ENCODE results near the gene NOM1. TPM values are rescaled to one million over a fixed set of nuclear protein-coding genes. Genes with fewer than 3 reads are reported as not detected.
"Not testable (repeated sequence)": the region's sequence is repeated elsewhere in the genome, so short reads cannot be mapped to it uniquely, and the experiment has no call there.

NOM1 gene
- total RNA-seq, 1 donor from 2014 or later: 28.2 TPM

DNA sequence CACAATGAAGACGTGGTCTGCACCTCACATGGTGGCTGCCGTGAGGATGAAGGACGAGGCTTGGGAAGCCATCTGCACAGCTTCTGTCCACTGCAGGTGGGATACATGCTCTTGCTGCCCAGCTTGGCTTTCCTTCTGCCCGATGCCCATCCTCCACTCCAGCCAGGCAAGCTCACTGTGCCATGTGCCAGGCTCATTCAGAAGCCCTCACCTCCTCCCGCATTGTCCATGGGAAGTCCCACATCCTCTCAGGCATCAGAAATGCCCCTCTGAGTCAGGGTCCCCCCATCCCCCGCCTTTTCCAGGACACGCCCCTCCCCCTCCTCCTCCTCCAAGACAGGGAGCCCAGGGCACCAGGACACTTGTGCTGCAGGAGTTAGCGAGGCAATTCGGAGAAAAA, 4.6 kb upstream of the NOM1 start:
- Mint-ChIP-seq H3K4me1 (peaks cover 15% of the 10 kb centered on the region), H3K27me3 (ENCODE audit: low read depth) (peaks cover 28% of the 10 kb centered on the region), H3K9me3 (peaks cover 4% of the 10 kb centered on the region), H3K36me3 (ENCODE audit: low read depth) (peaks cover 7% of the 10 kb centered on the region), H3K27ac (ENCODE audit: unreplicated experiment) (no peak overlapping the region), H3K4me3 (no peak overlapping the region)
- no peak for DNase-seq (ENCODE audit: low read depth, low spot score)
- TF ChIP-seq CTCF (conservative IDR thresholded peaks at IDR 0.05): no peak

DNA sequence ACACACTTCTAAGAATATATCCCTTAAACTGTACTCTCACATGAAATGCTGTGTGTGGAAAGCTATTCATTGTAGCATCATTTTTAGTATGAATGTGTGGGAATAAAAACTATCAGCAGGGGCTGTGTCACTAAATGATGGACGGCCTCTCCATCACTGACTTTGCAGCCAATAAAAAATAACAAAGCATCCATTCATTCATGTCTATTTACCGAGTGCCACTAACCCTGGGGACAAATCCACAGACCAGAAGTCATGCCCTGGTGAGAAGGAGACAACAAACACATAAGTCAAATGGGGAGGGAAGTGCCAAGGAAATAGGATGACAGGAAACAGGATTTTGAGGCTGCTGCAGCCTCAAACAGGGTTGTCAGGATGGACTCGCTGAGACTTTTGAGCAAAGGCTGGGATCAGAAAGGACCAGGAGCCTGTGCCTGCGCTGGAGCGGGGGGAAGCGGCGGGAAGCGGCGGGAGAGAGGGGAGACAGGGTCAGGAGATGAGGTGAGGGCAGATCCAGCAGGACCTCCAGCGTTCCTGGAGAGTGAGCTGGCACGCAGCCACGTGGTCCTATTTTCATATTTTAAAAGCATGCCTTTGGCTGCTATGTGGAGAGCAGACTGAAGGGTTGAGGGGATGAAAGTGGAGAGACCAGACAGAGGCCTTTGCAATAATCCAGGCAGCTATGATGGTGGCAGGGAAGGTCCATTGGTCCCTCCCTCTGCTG, 2.2 kb upstream of the NOM1 start:
- H3K4me3 Mint-ChIP-seq: peak overlapping the region; percentile 88
- no peaks in the 10 kb centered on the region for H3K9me3 Mint-ChIP-seq
- H3K4me1 Mint-ChIP-seq: peaks cover 37% of the 10 kb centered on the region
- no peak for TF ChIP-seq CTCF (conservative IDR thresholded peaks at IDR 0.05)
- DNase-seq (ENCODE audit: low read depth, low spot score): no peak
- peaks cover 30% of the 10 kb centered on the region for H3K27me3 Mint-ChIP-seq (ENCODE audit: low read depth)
- H3K27ac Mint-ChIP-seq (ENCODE audit: unreplicated experiment): no peak overlapping the region
- peaks cover 2% of the 10 kb centered on the region for H3K36me3 Mint-ChIP-seq (ENCODE audit: low read depth)

GRCh38 chr7:156948361-156948760, 1.2 kb upstream of the NOM1 start:
- Mint-ChIP-seq H3K9me3 (no peaks in the 10 kb centered on the region), H3K4me3 (no peak overlapping the region)

GRCh38 chr7:156950381-156950858, 908 bp downstream of the NOM1 start:
- peaks cover 39% of the 10 kb centered on the region for H3K4me1 Mint-ChIP-seq
- peak overlapping the region; percentile 97 for H3K4me3 Mint-ChIP-seq
- H3K27ac Mint-ChIP-seq (ENCODE audit: unreplicated experiment): peak overlapping the region; percentile 79
- peaks cover 6% of the 10 kb centered on the region for H3K36me3 Mint-ChIP-seq (ENCODE audit: low read depth)
- H3K27me3 Mint-ChIP-seq (ENCODE audit: low read depth): peaks cover 10% of the 10 kb centered on the region
- no peak for TF ChIP-seq CTCF (conservative IDR thresholded peaks at IDR 0.05)
- no peaks in the 10 kb centered on the region for H3K9me3 Mint-ChIP-seq
- DNase-seq (ENCODE audit: low read depth, low spot score): no peak

More at GRCh38 chr7:156948361-156948760, 1.2 kb upstream of the NOM1 start:
- TF ChIP-seq CTCF (conservative IDR thresholded peaks at IDR 0.05): no peak
- Mint-ChIP-seq H3K27me3 (ENCODE audit: low read depth) (peaks cover 30% of the 10 kb centered on the region), H3K4me1 (peaks cover 39% of the 10 kb centered on the region), H3K27ac (ENCODE audit: unreplicated experiment) (no peak overlapping the region), H3K36me3 (ENCODE audit: low read depth) (peaks cover 2% of the 10 kb centered on the region)
- no peak for DNase-seq (ENCODE audit: low read depth, low spot score)

GRCh38 chr7:156953215-156953614, 3.7 kb downstream of the NOM1 start:
- not testable (repeated sequence) for H3K27ac Mint-ChIP-seq (ENCODE audit: unreplicated experiment); H3K27me3 Mint-ChIP-seq (ENCODE audit: low read depth); DNase-seq (ENCODE audit: low read depth, low spot score); H3K9me3 Mint-ChIP-seq
- peak overlapping the region; percentile 17 for H3K4me3 Mint-ChIP-seq
- peaks cover 25% of the 10 kb centered on the region for H3K4me1 Mint-ChIP-seq
- peaks cover 10% of the 10 kb centered on the region for H3K36me3 Mint-ChIP-seq (ENCODE audit: low read depth)

DNA sequence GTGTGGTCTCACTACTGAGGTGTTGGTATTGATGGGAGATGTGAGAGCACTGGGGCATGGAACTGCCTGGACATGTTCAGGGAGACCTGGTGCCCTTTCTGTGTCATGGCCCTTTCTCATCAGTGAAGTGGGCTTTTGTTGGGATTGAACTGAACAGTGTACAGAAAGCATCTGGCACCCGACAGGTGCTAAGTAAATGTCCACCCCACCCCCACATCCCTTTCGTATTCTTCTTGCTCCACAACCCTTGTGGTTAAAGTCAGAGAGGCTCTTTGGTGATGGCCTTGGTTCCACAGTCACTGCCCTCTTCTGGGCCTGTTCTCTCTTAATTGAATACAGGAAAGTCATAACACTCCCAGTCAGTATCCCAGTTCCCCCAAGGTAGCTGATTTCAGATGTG, 5.4 kb downstream of the NOM1 start:
- Mint-ChIP-seq H3K27me3 (ENCODE audit: low read depth) (peaks cover 2% of the 10 kb centered on the region), H3K27ac (ENCODE audit: unreplicated experiment) (no peak overlapping the region), H3K4me1 (peaks cover 25% of the 10 kb centered on the region), H3K4me3 (no peak overlapping the region), H3K36me3 (ENCODE audit: low read depth) (peaks cover 13% of the 10 kb centered on the region), H3K9me3 (no peaks in the 10 kb centered on the region)
- no peak for TF ChIP-seq CTCF (conservative IDR thresholded peaks at IDR 0.05)
- no peak for DNase-seq (ENCODE audit: low read depth, low spot score)
